ENCODE measurements around the gene MYOC. TPM values are rescaled to one million over a fixed set of nuclear protein-coding genes. Genes with fewer than 3 reads are reported as not detected.
A peak's percentile ranks its signal among the peaks of the same experiment; 100 is the strongest.

Gene MYOC
- total RNA-seq, 1 donor from 2014 or later: not detected

- Mint-ChIP-seq H3K4me3 (ENCODE audit: unreplicated experiment) (no peak overlapping the region), H3K27ac (ENCODE audit: unreplicated experiment) (no peak overlapping the region), H3K27me3 (ENCODE audit: low read depth) (peaks cover 4% of the 10 kb centered on the region), H3K9me3 (ENCODE audit: low read depth) (peaks cover under 1% of the 10 kb centered on the region), H3K4me1 (ENCODE audit: low read depth) (no peaks in the 10 kb centered on the region), H3K36me3 (ENCODE audit: low read depth) (no peaks in the 10 kb centered on the region)
- TF ChIP-seq CTCF (IDR thresholded peaks at IDR 0.05): no peak
- DNase-seq (ENCODE audit: low spot score): no peak
Observed at GRCh38 chr1:171676823-171677222, 24.3 kb upstream of the MYOC start.

- no peaks in the 10 kb centered on the region for H3K4me1 Mint-ChIP-seq (ENCODE audit: low read depth)
- DNase-seq (ENCODE audit: low spot score): no peak
- H3K4me3 Mint-ChIP-seq (ENCODE audit: unreplicated experiment): no peak overlapping the region
- no peak for TF ChIP-seq CTCF (IDR thresholded peaks at IDR 0.05)
- no peak overlapping the region for H3K27ac Mint-ChIP-seq (ENCODE audit: unreplicated experiment)
- no peaks in the 10 kb centered on the region for H3K36me3 Mint-ChIP-seq (ENCODE audit: low read depth)
- H3K27me3 Mint-ChIP-seq (ENCODE audit: low read depth): peaks cover 6% of the 10 kb centered on the region
- no peaks in the 10 kb centered on the region for H3K9me3 Mint-ChIP-seq (ENCODE audit: low read depth)
Observed at GRCh38 chr1:171674431-171675405, 22.2 kb upstream of the MYOC start.

GRCh38 chr1:171670739-171671138 is 18.3 kb upstream of the MYOC start:
- Mint-ChIP-seq H3K27me3 (ENCODE audit: low read depth) (peaks cover 4% of the 10 kb centered on the region), H3K36me3 (ENCODE audit: low read depth) (no peaks in the 10 kb centered on the region), H3K4me1 (ENCODE audit: low read depth) (no peaks in the 10 kb centered on the region), H3K9me3 (ENCODE audit: low read depth) (no peaks in the 10 kb centered on the region), H3K4me3 (ENCODE audit: unreplicated experiment) (no peak overlapping the region), H3K27ac (ENCODE audit: unreplicated experiment) (no peak overlapping the region)
- TF ChIP-seq CTCF (IDR thresholded peaks at IDR 0.05): no peak
- peak; percentile 90 for DNase-seq (ENCODE audit: low spot score)

- DNase-seq (ENCODE audit: low spot score): no peak
- H3K27ac Mint-ChIP-seq (ENCODE audit: unreplicated experiment): no peak overlapping the region
- no peaks in the 10 kb centered on the region for H3K4me1 Mint-ChIP-seq (ENCODE audit: low read depth)
- no peak for TF ChIP-seq CTCF (IDR thresholded peaks at IDR 0.05)
- no peak overlapping the region for H3K4me3 Mint-ChIP-seq (ENCODE audit: unreplicated experiment)
- H3K36me3 Mint-ChIP-seq (ENCODE audit: low read depth): no peaks in the 10 kb centered on the region
- peaks cover 9% of the 10 kb centered on the region for H3K27me3 Mint-ChIP-seq (ENCODE audit: low read depth)
- H3K9me3 Mint-ChIP-seq (ENCODE audit: low read depth): no peaks in the 10 kb centered on the region
Observed at GRCh38 chr1:171668372-171668771, 15.9 kb upstream of the MYOC start.

- no peaks in the 10 kb centered on the region for H3K9me3 Mint-ChIP-seq (ENCODE audit: low read depth)
- TF ChIP-seq CTCF (IDR thresholded peaks at IDR 0.05): no peak
Observed at GRCh38 chr1:171666114-171666769, 13.8 kb upstream of the MYOC start.

More at GRCh38 chr1:171666114-171666769, 13.8 kb upstream of the MYOC start:
- no peak overlapping the region for H3K4me3 Mint-ChIP-seq (ENCODE audit: unreplicated experiment)
- no peak for DNase-seq (ENCODE audit: low spot score)
- peaks cover 6% of the 10 kb centered on the region for H3K27me3 Mint-ChIP-seq (ENCODE audit: low read depth)
- H3K27ac Mint-ChIP-seq (ENCODE audit: unreplicated experiment): no peak overlapping the region
- no peaks in the 10 kb centered on the region for H3K36me3 Mint-ChIP-seq (ENCODE audit: low read depth)
- H3K4me1 Mint-ChIP-seq (ENCODE audit: low read depth): no peaks in the 10 kb centered on the region
